Choroid plexus epithelial cell (primary cell): ENCODE measurements around the gene TAGLN2.
"Not testable (repeated sequence)": the region's sequence is repeated elsewhere in the genome, so short reads cannot be mapped to it uniquely, and the experiment has no call there.

Experiments used
- DNase-seq: peaks from one replicate; pipeline ENCODE4 v3.0.0-alpha.2; 2010; ENCODE audit warnings: low read depth
- H3K4me3 ChIP-seq: 2 replicates; pipeline ENCODE4 v1.5.1; 2011; ENCODE audit warnings: low read depth, mild to moderate bottlenecking, control low read depth, low read length, moderate library complexity
- CTCF ChIP-seq: conservative IDR thresholded peaks from 2 replicates; pipeline ENCODE4 v1.5.1; 2011; ENCODE audit warnings: low read depth, mild to moderate bottlenecking, control low read depth, inconsistent platforms, low read length, moderate library complexity

TAGLN2 gene

GRCh38 chr1:159915571-159916241, 9.6 kb downstream of the TAGLN2 start:
- TF ChIP-seq CTCF, result no peak
- no peak overlapping the region for H3K4me3 ChIP-seq
- DNase-seq, result no peak

GRCh38 chr1:159914252-159915018, 10.9 kb downstream of the TAGLN2 start:
- no peak overlapping the region for H3K4me3 ChIP-seq
- no peak for TF ChIP-seq CTCF
- DNase-seq, result no peak

GRCh38 chr1:159913451-159914192, 11.7 kb downstream of the TAGLN2 start:
- DNase-seq, result no peak
- no peak overlapping the region for H3K4me3 ChIP-seq
- TF ChIP-seq CTCF, result no peak

GRCh38 chr1:159911326-159912070, 13.8 kb downstream of the TAGLN2 start:
- no peak for DNase-seq
- no peak overlapping the region for H3K4me3 ChIP-seq
- no peak for TF ChIP-seq CTCF

- H3K4me3 ChIP-seq, result no peak overlapping the region
- TF ChIP-seq CTCF, result no peak
These were observed 17.0 kb downstream of the TAGLN2 start for GRCh38 chr1:159908031-159908940.

GRCh38 chr1:159906960-159907359, 18.3 kb downstream of the TAGLN2 start:
- no peak for TF ChIP-seq CTCF
- H3K4me3 ChIP-seq, result no peak overlapping the region
- no peak for DNase-seq

More at GRCh38 chr1:159908031-159908940, 17.0 kb downstream of the TAGLN2 start:
- no peak for DNase-seq

- DNase-seq, H3K4me3 ChIP-seq: not testable (repeated sequence)
These were observed 21.3 kb downstream of the TAGLN2 start for GRCh38 chr1:159904036-159904435.
